HG03442 (cell line): ENCODE results near the gene DPH1.

ENCODE experiments used
- ATAC-seq: cut with Tn5 transposase; IDR thresholded peaks from one replicate; pipeline ENCODE4 v1.9.1; 2021; ENCODE audit warnings: mild to moderate bottlenecking, moderate library complexity; ENCODE audit not compliant: unreplicated experiment

The DPH1 gene

GRCh38 chr17:2025622-2026309, 4.2 kb upstream of the DPH1 start:
- ATAC-seq = no peak

GRCh38 chr17:2027528-2028233, 2.3 kb upstream of the DPH1 start:
- no peak for ATAC-seq

DNA sequence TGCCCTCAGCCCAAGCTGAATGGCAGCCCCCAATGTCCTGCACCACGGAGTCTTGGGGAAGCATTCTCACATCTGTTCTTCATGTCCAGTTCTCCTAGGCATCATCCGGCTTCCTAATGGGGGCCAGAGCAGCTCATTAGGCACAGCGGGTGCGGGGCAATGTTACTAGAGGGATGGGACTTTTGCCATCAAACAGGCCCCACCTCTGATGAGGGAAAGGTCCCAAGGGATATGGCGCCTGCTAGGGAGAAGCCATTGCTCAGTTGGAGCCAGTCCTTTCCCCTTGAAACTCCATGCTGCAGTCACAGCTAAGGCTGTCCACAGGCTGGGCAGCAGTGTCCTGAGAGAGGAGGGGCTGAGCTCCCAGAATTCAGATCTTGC, 1.7 kb upstream of the DPH1 start:
- ATAC-seq = no peak

GRCh38 chr17:2028737-2029136, 1.2 kb upstream of the DPH1 start:
- no peak for ATAC-seq

GRCh38 chr17:2030779-2031163, 818 bp downstream of the DPH1 start:
- no peak for ATAC-seq

DNA sequence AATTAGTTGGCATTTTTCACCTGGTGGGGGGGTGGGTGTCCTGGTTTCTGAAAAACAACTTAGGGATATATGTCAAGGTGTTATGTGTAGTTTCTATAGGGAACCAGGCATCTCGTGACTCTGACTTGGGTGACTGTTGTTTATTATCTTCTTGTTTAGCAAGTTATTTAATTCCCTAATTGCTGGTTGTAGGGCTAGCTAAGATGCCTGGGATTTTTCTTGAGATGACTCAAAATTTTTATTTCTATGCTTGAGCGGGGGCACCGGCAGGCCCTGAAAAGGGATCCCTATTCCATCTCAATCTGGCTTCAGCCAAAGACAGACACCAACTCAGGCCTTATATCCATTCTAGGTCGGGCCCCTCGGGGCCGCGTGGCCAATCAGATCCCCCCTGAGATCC, 3.2 kb downstream of the DPH1 start:
- no peak for ATAC-seq

DNA sequence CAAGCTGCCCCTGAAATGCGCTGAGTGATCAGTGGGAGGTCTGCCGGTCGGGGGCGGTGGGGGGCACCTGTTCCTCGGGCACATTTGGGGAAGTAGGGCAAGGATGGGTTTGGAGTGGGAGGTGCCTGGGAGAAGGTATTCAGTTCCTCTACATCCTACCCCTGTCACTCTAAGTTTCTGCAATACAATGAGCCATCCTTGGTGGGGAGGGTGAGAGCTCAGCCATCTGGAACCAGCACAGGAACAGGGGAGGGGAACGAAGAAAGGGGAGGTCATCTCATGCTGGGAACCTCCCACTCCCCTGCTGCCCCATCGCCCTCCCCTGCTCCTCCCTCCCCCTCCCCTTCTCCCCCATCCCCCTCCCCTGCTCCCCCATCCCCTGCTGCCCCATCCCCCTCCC, 4.2 kb downstream of the DPH1 start:
- no peak for ATAC-seq

- no peak for ATAC-seq
Observed at GRCh38 chr17:2034806-2035540, 5.0 kb downstream of the DPH1 start.

DNA sequence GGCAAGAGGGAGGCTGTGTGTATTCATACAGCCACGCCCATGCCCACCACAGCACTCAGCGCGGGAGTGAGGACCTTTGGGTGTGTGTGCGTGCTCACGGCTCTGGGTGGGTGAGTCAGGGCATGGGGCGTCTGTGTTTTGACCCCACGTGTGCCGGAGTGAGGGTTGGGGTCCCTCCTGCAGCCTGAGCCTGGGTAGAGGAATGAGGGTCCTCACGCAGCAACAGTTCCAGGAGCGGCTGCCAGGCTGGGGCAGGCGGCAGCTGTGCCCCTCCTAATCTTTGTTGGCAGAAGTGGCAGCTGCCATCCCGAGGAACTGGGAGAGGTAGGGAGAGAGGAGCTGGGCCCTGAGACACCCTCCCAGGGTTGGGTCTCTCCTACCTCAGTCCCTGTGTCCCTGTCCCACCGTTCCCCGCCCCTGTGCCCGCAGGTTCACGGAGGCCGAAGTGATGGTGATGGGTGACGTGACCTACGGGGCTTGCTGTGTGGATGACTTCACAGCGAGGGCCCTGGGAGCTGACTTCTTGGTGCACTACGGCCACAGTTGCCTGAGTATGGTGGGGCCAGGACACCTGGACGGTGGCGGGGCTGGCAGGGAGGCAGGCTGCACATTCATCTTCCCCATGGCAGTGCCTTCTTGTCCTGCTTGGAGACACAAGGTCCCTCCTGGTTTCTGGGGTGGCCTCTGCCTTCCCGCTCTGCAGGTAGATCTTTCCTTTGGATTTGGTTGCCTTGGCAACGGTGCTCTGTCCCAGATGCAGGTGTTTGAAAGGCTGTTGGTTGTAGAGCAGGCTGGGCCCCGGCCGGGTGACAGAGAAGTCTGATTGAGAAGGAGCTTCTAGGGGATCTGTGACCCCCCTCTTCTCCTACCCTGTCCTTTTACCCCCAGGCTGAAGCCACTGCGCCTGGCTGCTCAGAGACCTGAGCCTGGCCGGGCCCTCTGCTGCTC, 5.9 kb downstream of the DPH1 start:
- no peak for ATAC-seq

- no peak for ATAC-seq
Observed at GRCh38 chr17:2037155-2037554, 7.2 kb downstream of the DPH1 start.

DNA sequence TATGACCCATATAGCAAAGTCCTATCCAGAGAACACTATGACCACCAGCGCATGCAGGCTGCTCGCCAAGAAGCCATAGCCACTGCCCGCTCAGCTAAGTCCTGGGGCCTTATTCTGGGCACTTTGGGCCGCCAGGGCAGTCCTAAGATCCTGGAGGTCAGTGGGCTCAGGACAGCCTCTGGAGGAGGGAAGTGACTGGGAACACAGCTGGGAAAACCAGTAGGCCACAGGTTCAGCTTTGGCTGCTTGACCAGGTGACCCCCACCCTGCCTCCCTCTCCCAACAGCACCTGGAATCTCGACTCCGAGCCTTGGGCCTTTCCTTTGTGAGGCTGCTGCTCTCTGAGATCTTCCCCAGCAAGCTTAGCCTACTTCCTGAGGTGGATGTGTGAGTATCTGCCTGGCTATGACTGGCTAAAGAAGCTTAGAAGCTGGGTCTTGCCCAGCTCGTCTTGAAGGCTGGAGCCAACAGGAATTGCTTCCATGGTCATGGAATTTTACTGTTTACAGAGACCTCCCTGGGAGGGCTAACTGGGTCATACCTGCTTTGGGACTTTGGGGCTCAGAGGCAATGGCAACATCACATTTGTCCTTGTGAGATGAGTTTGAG, 10.4 kb downstream of the DPH1 start:
- no peak for ATAC-seq

- ATAC-seq = no peak
Observed at GRCh38 chr17:2040942-2041560, 11.1 kb downstream of the DPH1 start.

DNA sequence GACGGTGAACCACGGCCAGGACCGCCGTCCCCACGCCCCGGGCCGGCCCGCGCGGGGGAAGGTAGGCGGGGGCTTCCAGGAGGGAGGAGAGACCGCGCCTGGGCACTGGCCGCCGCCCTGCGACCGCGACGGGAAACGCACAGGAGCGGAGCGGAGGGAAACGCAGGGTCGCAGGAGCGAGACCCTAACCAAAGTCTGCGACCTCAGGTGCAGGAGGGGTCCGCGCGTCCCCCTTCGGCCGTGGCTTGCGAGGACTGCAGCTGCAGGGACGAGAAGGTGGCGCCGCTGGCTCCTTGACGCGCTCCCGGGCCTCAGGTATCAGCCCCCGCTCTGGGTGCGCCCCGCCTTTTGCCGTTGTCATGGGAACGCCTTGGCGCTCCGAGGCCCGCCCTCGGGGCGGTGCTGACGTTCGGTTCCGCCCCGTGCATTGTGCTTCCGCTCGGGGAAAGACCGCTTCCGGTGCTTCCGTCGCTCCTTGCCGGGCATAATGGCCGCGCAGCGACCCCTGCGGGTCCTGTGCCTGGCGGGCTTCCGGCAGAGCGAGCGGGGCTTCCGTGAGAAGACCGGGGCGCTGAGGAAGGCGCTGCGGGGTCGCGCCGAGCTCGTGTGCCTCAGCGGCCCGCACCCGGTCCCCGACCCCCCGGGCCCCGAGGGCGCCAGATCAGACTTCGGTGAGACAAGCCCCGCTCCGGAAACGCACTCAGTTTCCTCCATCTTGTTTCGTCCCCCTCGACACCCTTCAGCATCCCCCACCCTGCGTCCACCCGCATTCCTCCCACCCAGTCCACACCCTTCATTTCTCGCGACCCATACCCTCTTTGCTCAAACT, 11.8 kb downstream of the DPH1 start, which contains the start of gene OVCA2:
OVCA2 (plus strand) TSS at position 462 of the 829 bp plus-strand sequence; CDS start at position 488, 26 bp downstream.
- peak; percentile 88 for ATAC-seq

- ATAC-seq = no peak
Observed at GRCh38 chr17:2042390-2042847, 12.5 kb downstream of the DPH1 start.

DNA sequence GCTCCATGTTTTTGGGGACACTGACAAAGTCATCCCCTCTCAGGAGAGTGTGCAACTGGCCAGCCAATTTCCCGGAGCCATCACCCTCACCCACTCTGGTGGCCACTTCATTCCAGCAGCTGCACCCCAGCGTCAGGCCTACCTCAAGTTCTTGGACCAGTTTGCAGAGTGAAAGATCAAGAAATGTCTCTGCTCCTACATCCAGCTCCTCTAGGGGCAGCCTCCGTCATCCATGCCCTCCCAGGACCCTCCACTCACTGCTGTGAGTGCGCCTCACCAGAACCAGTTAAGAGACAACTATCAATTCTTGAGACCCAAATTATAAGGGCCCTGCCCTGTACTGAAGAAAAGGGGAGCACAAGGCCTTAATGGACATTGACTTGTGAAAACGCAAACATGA, 13.0 kb downstream of the DPH1 start:
- no peak for ATAC-seq

GRCh38 chr17:2043785-2044184, 13.8 kb downstream of the DPH1 start:
- no peak for ATAC-seq

GRCh38 chr17:2044263-2044894, 14.4 kb downstream of the DPH1 start:
- no peak for ATAC-seq

GRCh38 chr17:2047590-2047989, 17.6 kb downstream of the DPH1 start:
- ATAC-seq = no peak

- ATAC-seq = no peak
Observed at GRCh38 chr17:2048805-2049204, 18.9 kb downstream of the DPH1 start.
